ENCODE data around the gene SORBS1.
A peak's percentile ranks its signal among the peaks of the same experiment; 100 is the strongest.

Gene SORBS1

DNA sequence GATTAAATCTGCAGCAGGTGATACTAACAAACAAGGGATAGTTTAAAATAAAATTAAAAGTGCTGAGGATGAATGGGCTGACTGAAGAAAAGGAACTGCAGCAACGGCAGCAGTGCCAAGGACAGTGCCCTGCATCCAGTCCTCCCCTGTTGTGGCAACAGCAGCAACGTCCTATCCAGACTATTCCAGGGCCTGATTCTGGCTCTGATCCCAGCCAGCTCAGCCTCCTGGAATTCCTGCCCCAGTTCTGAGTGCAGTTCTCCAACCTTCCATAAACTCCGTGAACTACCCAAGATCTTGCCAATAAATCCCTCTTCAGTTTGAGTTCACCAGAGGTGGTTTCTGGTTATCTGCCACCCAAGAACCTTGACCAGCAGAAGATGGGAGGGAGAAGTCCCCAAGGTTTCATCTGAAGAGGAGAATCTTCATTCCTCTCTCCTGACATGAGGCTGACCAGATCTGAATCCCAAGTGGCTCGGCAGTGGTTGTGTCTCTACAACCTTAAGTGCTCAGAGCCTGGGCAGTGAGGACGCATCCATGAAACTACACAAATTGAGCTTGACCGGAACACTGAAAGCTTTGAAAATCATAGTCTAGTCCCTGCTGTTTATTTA lies 115.8 kb downstream of the SORBS1 start:
- H3K4me1 ChIP-seq (ENCODE audit: control insufficient read depth in 2 of 2, insufficient read depth in 2 of 2, low read length in 2 of 2) = peaks cover 0 to 13% of the 10 kb centered on the region in 2 donors
- H3K27ac ChIP-seq (ENCODE audit: low read depth in 2 of 2, low read length in 2 of 2) = peak overlapping the region; percentile 45 to 53
- no peaks in the 10 kb centered on the region for H3K9me3 ChIP-seq (ENCODE audit: control insufficient read depth in 2 of 2, low read length in 2 of 2)
- no peaks in the 10 kb centered on the region for H3K27me3 ChIP-seq (ENCODE audit: control insufficient read depth in 2 of 2, insufficient read depth in 2 of 2, low read length in 2 of 2)
- H3K4me3 ChIP-seq (ENCODE audit: low read length in 2 of 2) = no peak overlapping the region
- H3K36me3 ChIP-seq (ENCODE audit: control insufficient read depth in 2 of 2, insufficient read depth in 2 of 2, low read length in 2 of 2) = no peaks in the 10 kb centered on the region
- no peak overlapping the region for H3K9ac ChIP-seq (ENCODE audit: low read depth in 1 of 2, low read length in 2 of 2)

- H3K4me1 ChIP-seq (ENCODE audit: control insufficient read depth in 2 of 2, insufficient read depth in 2 of 2, low read length in 2 of 2) = peaks cover 0 to 13% of the 10 kb centered on the region in 2 donors
- no peaks in the 10 kb centered on the region for H3K36me3 ChIP-seq (ENCODE audit: control insufficient read depth in 2 of 2, insufficient read depth in 2 of 2, low read length in 2 of 2)
- H3K4me3 ChIP-seq (ENCODE audit: low read length in 2 of 2) = no peak overlapping the region
- H3K9ac ChIP-seq (ENCODE audit: low read depth in 1 of 2, low read length in 2 of 2) = no peak overlapping the region
- H3K27ac ChIP-seq (ENCODE audit: low read depth in 2 of 2, low read length in 2 of 2) = peak overlapping the region in 1 of 2 donors; percentile 53
- H3K27me3 ChIP-seq (ENCODE audit: control insufficient read depth in 2 of 2, insufficient read depth in 2 of 2, low read length in 2 of 2) = no peaks in the 10 kb centered on the region
- no peaks in the 10 kb centered on the region for H3K9me3 ChIP-seq (ENCODE audit: control insufficient read depth in 2 of 2, low read length in 2 of 2)
Observed at GRCh38 chr10:95444792-95445191, 116.4 kb downstream of the SORBS1 start.

GRCh38 chr10:95443636-95444035 lies 117.5 kb downstream of the SORBS1 start:
- Histone ChIP-seq H3K27me3 (ENCODE audit: control insufficient read depth in 2 of 2, insufficient read depth in 2 of 2, low read length in 2 of 2) (no peaks in the 10 kb centered on the region), H3K4me3 (ENCODE audit: low read length in 2 of 2) (no peak overlapping the region), H3K27ac (ENCODE audit: low read depth in 2 of 2, low read length in 2 of 2) (no peak overlapping the region), H3K9me3 (ENCODE audit: control insufficient read depth in 2 of 2, low read length in 2 of 2) (no peaks in the 10 kb centered on the region), H3K4me1 (ENCODE audit: control insufficient read depth in 2 of 2, insufficient read depth in 2 of 2, low read length in 2 of 2) (peaks cover 0 to 13% of the 10 kb centered on the region in 2 donors), H3K9ac (ENCODE audit: low read depth in 1 of 2, low read length in 2 of 2) (no peak overlapping the region), H3K36me3 (ENCODE audit: control insufficient read depth in 2 of 2, insufficient read depth in 2 of 2, low read length in 2 of 2) (no peaks in the 10 kb centered on the region)

DNA sequence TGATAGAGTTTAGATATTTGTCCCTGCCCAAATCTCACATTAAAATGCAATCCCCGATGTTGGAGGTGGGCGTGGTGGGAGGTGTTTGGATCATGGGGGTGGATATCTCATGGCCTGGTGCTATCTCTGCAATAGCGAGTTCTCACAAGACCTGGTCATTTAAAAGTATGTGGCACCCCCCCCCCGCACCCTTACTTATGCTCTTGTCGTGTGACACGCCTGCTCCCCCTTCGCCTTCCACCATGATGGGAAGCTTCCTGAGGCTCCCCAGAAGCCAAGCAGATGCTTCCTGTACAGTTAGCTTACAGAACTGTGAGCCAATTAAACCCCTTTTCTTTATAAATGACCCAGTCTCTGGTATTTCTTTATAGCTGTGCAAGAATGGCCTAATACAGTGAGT lies 118.8 kb downstream of the SORBS1 start:
- Histone ChIP-seq H3K4me1 (ENCODE audit: control insufficient read depth in 2 of 2, insufficient read depth in 2 of 2, low read length in 2 of 2) (peaks cover 0 to 13% of the 10 kb centered on the region in 2 donors), H3K4me3 (ENCODE audit: low read length in 2 of 2) (no peak overlapping the region), H3K27me3 (ENCODE audit: control insufficient read depth in 2 of 2, insufficient read depth in 2 of 2, low read length in 2 of 2) (no peaks in the 10 kb centered on the region), H3K9ac (ENCODE audit: low read depth in 1 of 2, low read length in 2 of 2) (no peak overlapping the region), H3K27ac (ENCODE audit: low read depth in 2 of 2, low read length in 2 of 2) (no peak overlapping the region), H3K9me3 (ENCODE audit: control insufficient read depth in 2 of 2, low read length in 2 of 2) (no peaks in the 10 kb centered on the region), H3K36me3 (ENCODE audit: control insufficient read depth in 2 of 2, insufficient read depth in 2 of 2, low read length in 2 of 2) (peaks cover 0 to under 1% of the 10 kb centered on the region in 2 donors)

DNA sequence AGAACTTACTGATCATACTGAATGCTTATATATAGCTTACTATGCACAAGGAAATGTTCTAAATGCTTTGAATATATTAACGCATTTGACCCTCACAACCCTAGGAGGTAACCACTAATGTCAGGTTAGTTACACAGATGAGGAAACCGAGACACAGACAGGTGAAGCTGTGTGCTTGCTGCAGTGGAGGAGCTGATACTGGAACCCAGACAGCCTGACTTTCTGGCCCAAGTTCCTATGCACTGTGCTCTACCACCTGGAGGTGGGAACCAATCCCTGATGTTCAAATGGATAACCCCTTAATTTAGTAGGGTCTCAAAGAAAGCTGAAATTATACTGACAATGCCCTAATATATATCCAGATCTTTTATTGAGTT lies 119.6 kb downstream of the SORBS1 start:
- no peak overlapping the region for H3K9ac ChIP-seq (ENCODE audit: low read depth in 1 of 2, low read length in 2 of 2)
- no peaks in the 10 kb centered on the region for H3K27me3 ChIP-seq (ENCODE audit: control insufficient read depth in 2 of 2, insufficient read depth in 2 of 2, low read length in 2 of 2)
- peaks cover 0 to 8% of the 10 kb centered on the region in 2 donors for H3K36me3 ChIP-seq (ENCODE audit: control insufficient read depth in 2 of 2, insufficient read depth in 2 of 2, low read length in 2 of 2)
- peaks cover 0 to 13% of the 10 kb centered on the region in 2 donors for H3K4me1 ChIP-seq (ENCODE audit: control insufficient read depth in 2 of 2, insufficient read depth in 2 of 2, low read length in 2 of 2)
- H3K27ac ChIP-seq (ENCODE audit: low read depth in 2 of 2, low read length in 2 of 2) = no peak overlapping the region
- H3K9me3 ChIP-seq (ENCODE audit: control insufficient read depth in 2 of 2, low read length in 2 of 2) = no peaks in the 10 kb centered on the region
- no peak overlapping the region for H3K4me3 ChIP-seq (ENCODE audit: low read length in 2 of 2)

- no peaks in the 10 kb centered on the region for H3K9me3 ChIP-seq (ENCODE audit: control insufficient read depth in 2 of 2, low read length in 2 of 2)
- H3K4me1 ChIP-seq (ENCODE audit: control insufficient read depth in 2 of 2, insufficient read depth in 2 of 2, low read length in 2 of 2) = peaks cover 0 to 10% of the 10 kb centered on the region in 2 donors
- peaks cover 0 to 9% of the 10 kb centered on the region in 2 donors for H3K36me3 ChIP-seq (ENCODE audit: control insufficient read depth in 2 of 2, insufficient read depth in 2 of 2, low read length in 2 of 2)
- no peaks in the 10 kb centered on the region for H3K27me3 ChIP-seq (ENCODE audit: control insufficient read depth in 2 of 2, insufficient read depth in 2 of 2, low read length in 2 of 2)
- no peak overlapping the region for H3K9ac ChIP-seq (ENCODE audit: low read depth in 1 of 2, low read length in 2 of 2)
- H3K4me3 ChIP-seq (ENCODE audit: low read length in 2 of 2) = no peak overlapping the region
- no peak overlapping the region for H3K27ac ChIP-seq (ENCODE audit: low read depth in 2 of 2, low read length in 2 of 2)
Observed at GRCh38 chr10:95440756-95441546, 120.2 kb downstream of the SORBS1 start.

GRCh38 chr10:95440038-95440725 lies 121.0 kb downstream of the SORBS1 start:
- H3K4me3 ChIP-seq (ENCODE audit: low read length in 2 of 2) = no peak overlapping the region
- peaks cover 0 to 4% of the 10 kb centered on the region in 2 donors for H3K4me1 ChIP-seq (ENCODE audit: control insufficient read depth in 2 of 2, insufficient read depth in 2 of 2, low read length in 2 of 2)
- H3K9ac ChIP-seq (ENCODE audit: low read depth in 1 of 2, low read length in 2 of 2) = no peak overlapping the region
- no peak overlapping the region for H3K27ac ChIP-seq (ENCODE audit: low read depth in 2 of 2, low read length in 2 of 2)
- no peaks in the 10 kb centered on the region for H3K9me3 ChIP-seq (ENCODE audit: control insufficient read depth in 2 of 2, low read length in 2 of 2)
- no peaks in the 10 kb centered on the region for H3K27me3 ChIP-seq (ENCODE audit: control insufficient read depth in 2 of 2, insufficient read depth in 2 of 2, low read length in 2 of 2)
- peaks cover 6 to 9% of the 10 kb centered on the region in 2 donors for H3K36me3 ChIP-seq (ENCODE audit: control insufficient read depth in 2 of 2, insufficient read depth in 2 of 2, low read length in 2 of 2)

DNA sequence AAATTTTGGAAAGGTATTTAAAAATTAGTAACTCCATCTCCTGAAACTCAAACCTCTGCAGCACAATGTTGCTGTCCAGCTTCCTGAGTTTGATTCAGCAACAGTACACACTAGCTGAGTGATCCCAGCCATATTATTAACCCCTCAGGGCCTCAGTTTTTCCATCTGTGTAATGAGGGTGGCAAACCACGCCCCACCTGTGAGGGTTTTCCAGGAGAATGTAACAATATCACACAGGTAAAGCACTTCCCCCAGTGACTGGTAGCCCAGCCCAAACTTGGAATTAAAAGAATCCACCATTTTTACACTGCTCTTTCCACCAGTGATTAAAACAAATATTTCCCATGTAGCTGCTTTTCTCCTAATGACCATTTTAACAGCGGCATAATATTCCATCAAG lies 122.4 kb downstream of the SORBS1 start:
- H3K36me3 ChIP-seq (ENCODE audit: control insufficient read depth in 2 of 2, insufficient read depth in 2 of 2, low read length in 2 of 2) = peaks cover 6 to 9% of the 10 kb centered on the region in 2 donors
- H3K9me3 ChIP-seq (ENCODE audit: control insufficient read depth in 2 of 2, low read length in 2 of 2) = no peaks in the 10 kb centered on the region
- H3K4me3 ChIP-seq (ENCODE audit: low read length in 2 of 2) = no peak overlapping the region
- no peaks in the 10 kb centered on the region for H3K4me1 ChIP-seq (ENCODE audit: control insufficient read depth in 2 of 2, insufficient read depth in 2 of 2, low read length in 2 of 2)
- H3K27me3 ChIP-seq (ENCODE audit: control insufficient read depth in 2 of 2, insufficient read depth in 2 of 2, low read length in 2 of 2) = no peaks in the 10 kb centered on the region
- no peak overlapping the region for H3K27ac ChIP-seq (ENCODE audit: low read depth in 2 of 2, low read length in 2 of 2)
- H3K9ac ChIP-seq (ENCODE audit: low read depth in 1 of 2, low read length in 2 of 2) = no peak overlapping the region

GRCh38 chr10:95437669-95438068 lies 123.5 kb downstream of the SORBS1 start:
- Histone ChIP-seq H3K27ac (ENCODE audit: low read depth in 2 of 2, low read length in 2 of 2) (no peak overlapping the region), H3K36me3 (ENCODE audit: control insufficient read depth in 2 of 2, insufficient read depth in 2 of 2, low read length in 2 of 2) (peaks cover 6 to 9% of the 10 kb centered on the region in 2 donors), H3K4me3 (ENCODE audit: low read length in 2 of 2) (no peak overlapping the region), H3K9ac (ENCODE audit: low read depth in 1 of 2, low read length in 2 of 2) (no peak overlapping the region), H3K4me1 (ENCODE audit: control insufficient read depth in 2 of 2, insufficient read depth in 2 of 2, low read length in 2 of 2) (no peaks in the 10 kb centered on the region), H3K9me3 (ENCODE audit: control insufficient read depth in 2 of 2, low read length in 2 of 2) (no peaks in the 10 kb centered on the region), H3K27me3 (ENCODE audit: control insufficient read depth in 2 of 2, insufficient read depth in 2 of 2, low read length in 2 of 2) (no peaks in the 10 kb centered on the region)

All from mucosa of rectum (tissue), 2 donors.